HG02981 (cell line): Measurements from ENCODE around the gene CELSR2.
"Not testable (repeated sequence)": the region's sequence is repeated elsewhere in the genome, so short reads cannot be mapped to it uniquely, and the experiment has no call there.

ENCODE experiments used
- ATAC-seq: cut with Tn5 transposase; IDR thresholded peaks from one replicate; pipeline ENCODE4 v1.9.1; 2021; ENCODE audit warnings: mild to moderate bottlenecking, moderate library complexity; ENCODE audit not compliant: unreplicated experiment

CELSR2 gene

DNA sequence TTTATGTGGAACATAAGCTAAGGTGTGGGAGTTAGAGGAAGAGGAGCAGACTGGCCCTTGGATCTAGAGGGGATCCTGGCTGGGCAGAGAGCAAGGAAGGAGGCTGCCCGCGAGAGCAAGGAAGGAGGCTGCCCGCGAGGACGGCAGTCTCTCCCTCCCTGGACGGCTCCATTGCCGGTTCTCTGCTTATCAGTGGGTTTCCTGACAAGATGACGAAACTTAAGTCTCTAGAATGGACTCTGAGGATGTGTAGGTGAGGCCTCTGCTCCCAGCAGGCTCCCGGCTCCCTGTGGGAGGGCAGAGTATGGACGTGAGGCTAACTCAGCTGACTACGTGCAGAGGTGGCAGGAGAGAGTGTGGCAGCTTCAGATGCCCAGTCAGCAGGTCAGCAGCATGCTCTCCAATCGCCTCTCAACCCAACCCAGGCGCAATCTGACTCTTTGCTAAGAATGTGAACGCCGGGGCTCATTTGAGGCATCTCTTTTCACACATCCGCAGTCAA, 51.4 kb downstream of the CELSR2 start:
- no peak for ATAC-seq

DNA sequence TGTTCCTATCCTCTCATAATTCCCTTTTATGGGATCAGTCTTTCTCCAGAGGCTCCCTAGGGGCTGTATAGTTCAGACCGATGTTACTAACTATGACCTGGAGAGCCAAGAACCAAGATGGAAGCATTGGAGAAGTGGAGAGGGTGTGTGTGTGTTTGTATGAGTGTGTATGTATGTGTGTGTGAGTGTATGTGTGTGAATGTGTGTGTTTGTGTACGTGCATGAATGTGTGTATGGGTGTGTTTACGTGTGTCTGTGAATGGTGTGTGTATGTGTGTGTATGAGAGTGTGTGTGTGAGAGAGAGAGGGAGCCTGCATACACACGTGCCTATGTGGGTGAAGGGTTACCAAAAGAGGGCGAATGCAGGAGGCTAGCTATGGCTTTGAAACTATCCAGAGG, 52.5 kb downstream of the CELSR2 start:
- no peak for ATAC-seq

GRCh38 chr1:109304226-109304920, 55.0 kb downstream of the CELSR2 start:
- no peak for ATAC-seq

GRCh38 chr1:109305991-109306390, 56.7 kb downstream of the CELSR2 start:
- ATAC-seq, result not testable (repeated sequence)

- no peak for ATAC-seq
Measured at GRCh38 chr1:109306832-109307273, 57.5 kb downstream of the CELSR2 start, which contains the start of gene MYBPHL. TSS of gene MYBPHL (minus strand) at chr1:109307011. CDS start at chr1:109306991, 20 bp downstream.

- no peak for ATAC-seq
Measured at GRCh38 chr1:109307274-109308021, 58.1 kb downstream of the CELSR2 start.

DNA sequence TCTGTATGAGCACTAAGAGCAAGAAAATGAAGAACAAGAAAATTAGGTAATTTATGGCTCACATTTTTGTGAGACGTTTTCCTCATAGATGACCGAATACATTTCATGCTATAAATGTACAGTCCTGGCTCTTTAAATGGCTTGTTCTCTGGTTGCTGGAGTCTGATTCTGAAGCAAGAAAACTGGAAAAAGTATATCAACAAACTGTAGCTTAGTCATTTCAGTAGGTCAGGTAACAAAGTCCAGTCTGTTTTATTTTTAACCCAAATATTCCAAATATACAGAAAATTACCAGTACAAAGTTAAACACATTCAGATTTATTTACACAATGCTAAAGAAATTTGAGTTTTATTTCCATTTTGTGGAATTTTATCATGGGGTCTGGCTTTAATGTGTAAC, 60.0 kb downstream of the CELSR2 start:
- ATAC-seq, result no peak

GRCh38 chr1:109312246-109312645, 62.9 kb downstream of the CELSR2 start:
- ATAC-seq, result no peak

DNA sequence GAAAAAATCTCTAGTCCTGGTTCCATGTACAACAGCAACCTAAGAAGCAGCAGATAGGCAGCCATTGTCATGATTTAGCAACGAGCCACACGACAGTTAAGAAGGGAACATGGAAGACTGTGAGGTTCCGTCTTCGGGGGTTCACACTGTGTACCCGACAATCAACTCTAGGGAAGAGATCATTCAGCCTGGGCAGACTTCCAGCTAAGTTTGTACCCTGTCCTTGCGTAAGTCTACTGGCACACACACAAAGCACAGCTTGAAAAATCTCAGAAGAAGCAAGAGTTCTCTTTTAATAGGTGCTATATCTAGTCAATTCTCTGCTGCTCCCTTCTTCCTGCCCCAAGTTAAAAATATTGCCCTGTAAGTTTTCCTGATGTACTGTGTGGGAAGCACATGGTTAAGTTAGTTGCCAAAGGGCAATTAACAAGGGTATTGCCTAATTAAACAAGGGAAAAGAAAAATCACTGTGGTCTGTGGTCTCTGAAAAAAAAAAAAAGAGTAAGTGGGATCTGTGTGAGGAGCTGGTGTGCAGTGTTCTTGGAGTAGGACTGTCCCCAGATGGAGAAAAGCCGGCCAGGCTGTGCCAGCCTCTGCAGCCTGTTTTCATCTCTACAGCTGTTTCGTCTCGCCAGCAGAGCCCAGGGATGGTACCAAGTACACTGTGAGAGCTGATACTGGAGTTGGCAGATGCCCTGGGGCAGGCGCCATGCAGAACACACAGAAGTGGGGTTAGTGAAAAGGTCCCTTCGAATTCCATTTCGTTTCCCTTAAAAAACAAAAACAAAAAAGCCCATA, 63.8 kb downstream of the CELSR2 start:
- ATAC-seq, result no peak

DNA sequence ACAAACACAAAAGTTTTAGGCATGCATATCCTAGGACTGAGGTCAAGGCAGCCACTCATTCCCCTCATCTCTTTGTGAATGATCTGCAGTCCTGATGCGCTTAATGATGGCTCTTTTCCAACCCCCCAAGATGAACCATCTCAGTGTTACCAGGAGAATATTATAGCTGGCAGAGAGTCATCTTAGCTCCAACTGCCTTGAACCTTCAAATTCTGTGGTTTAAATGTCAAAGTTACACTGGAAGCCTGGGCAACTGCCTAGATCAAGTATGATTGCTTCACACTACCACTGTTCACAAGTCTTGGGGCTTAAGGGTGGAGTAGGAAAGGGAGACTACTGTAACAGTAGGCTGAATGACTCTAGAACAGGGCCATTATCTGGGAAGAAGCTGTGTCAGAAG, 65.5 kb downstream of the CELSR2 start:
- ATAC-seq, result no peak

- no peak for ATAC-seq
Measured at GRCh38 chr1:109315288-109315687, 65.9 kb downstream of the CELSR2 start.

DNA sequence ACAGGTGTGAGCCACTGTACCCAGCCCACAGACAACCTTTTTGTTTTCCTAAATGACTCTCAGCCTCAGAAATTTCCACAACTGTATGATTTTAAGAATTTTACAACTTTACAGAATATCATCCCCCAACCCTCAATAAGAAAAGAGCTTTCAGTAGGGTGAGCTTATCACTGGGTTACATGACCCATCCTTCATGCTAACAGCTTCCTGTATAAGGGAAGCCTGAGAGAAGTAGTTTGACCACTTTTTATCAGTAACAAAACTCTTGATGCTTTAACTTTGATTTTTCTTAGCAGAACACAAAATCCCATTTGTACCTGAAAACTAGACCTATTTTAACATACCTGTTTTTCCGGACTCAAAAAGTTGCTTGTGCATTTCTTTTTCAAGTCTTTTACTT, 67.2 kb downstream of the CELSR2 start:
- ATAC-seq, result no peak

DNA sequence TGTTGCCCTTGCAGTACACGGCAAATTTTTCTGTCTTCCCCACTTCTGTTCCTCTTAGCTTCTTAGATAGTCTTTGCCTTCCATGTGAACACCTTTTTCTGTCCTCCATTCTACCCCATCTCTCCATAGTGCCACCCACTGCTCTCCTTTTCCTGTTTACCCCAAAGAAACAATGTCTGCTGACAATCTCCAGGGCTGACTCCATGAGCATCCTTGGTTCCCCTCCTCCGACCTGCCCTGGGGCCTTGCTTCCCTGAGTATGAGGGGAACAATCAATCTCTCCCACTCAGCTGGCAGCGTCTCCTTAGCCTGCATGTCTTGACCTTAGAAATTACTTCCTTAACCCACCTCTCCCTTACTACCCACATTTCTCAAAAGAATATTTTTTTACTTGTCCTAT, 69.8 kb downstream of the CELSR2 start:
- ATAC-seq, result no peak

DNA sequence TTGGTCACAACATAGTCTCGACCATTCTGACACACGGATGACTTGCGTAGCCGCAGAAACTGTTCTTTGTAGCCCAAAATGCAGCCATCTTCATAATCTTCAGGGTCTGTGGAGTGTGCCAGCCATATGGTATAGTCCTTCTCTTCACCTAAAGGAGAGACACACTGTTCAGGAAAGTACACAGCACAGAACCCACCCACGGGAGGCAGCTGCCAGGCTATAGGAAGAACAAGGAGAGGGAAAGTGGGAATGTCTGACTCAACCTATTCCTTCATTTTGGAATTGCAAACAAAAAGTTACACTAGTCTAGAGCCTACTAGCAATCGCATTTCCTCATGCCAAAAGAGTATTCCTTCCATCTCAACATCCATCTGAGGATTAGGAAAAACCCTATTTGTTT, 73.6 kb downstream of the CELSR2 start:
- no peak for ATAC-seq
